ENCODE results near the gene ALX4.

ALX4 gene

GRCh38 chr11:44264761-44265160 is 45.2 kb downstream of the ALX4 start:
- no peak for DNase-seq

GRCh38 chr11:44264438-44264749 is 45.5 kb downstream of the ALX4 start:
- DNase-seq = no peak

GRCh38 chr11:44263738-44264437 is 46.1 kb downstream of the ALX4 start:
- no peak for DNase-seq

- DNase-seq = no peak
Measured at GRCh38 chr11:44261800-44262591, 47.9 kb downstream of the ALX4 start.

- DNase-seq = no peak
Measured at GRCh38 chr11:44260081-44260480, 49.9 kb downstream of the ALX4 start.

GRCh38 chr11:44258839-44259420 is 51.0 kb downstream of the ALX4 start:
- DNase-seq = no peak

GRCh38 chr11:44258190-44258489 is 51.8 kb downstream of the ALX4 start:
- DNase-seq = no peak

- DNase-seq = no peak
Measured at GRCh38 chr11:44257338-44258189, 52.4 kb downstream of the ALX4 start.

- DNase-seq = no peak
Measured at GRCh38 chr11:44256673-44257291, 53.2 kb downstream of the ALX4 start.

GRCh38 chr11:44255406-44256071 is 54.4 kb downstream of the ALX4 start:
- no peak for DNase-seq

- no peak for DNase-seq
Measured at GRCh38 chr11:44252999-44253602, 56.8 kb downstream of the ALX4 start.

GRCh38 chr11:44250421-44250820 is 59.5 kb downstream of the ALX4 start:
- no peak for DNase-seq

GRCh38 chr11:44248109-44248508 is 61.8 kb downstream of the ALX4 start:
- DNase-seq = no peak

- no peak for DNase-seq
Measured at GRCh38 chr11:44247508-44247907, 62.4 kb downstream of the ALX4 start.

GRCh38 chr11:44246726-44247125 is 63.2 kb downstream of the ALX4 start:
- DNase-seq = no peak

- no peak for DNase-seq
Measured at GRCh38 chr11:44244639-44245310, 65.2 kb downstream of the ALX4 start.

- DNase-seq = no peak
Measured at GRCh38 chr11:44243595-44244343, 66.2 kb downstream of the ALX4 start.

GRCh38 chr11:44243086-44243485 is 66.9 kb downstream of the ALX4 start:
- no peak for DNase-seq

- no peak for DNase-seq
Measured at GRCh38 chr11:44241851-44242250, 68.1 kb downstream of the ALX4 start.

GRCh38 chr11:44237156-44237555 is 72.8 kb downstream of the ALX4 start:
- no peak for DNase-seq

GRCh38 chr11:44236296-44236695 is 73.6 kb downstream of the ALX4 start:
- DNase-seq = no peak

Measured in activated gamma-delta T cell treated with Interleukin-2 at 50 U/mL for 16 hours (primary cell).